Colonic mucosa (tissue), 4 donors: Measurements from ENCODE around the gene CPT1C. TPM values are rescaled to one million over a fixed set of nuclear protein-coding genes. Genes with fewer than 3 reads are reported as not detected.

Experiments used
- DNase-seq: peaks from one replicate; pipeline ENCODE4 v3.0.0-alpha.2; 2020
- H3K27ac ChIP-seq: fragments of 200-600 bp; one replicate; pipeline ENCODE4 v1.8.0; 2021
- H3K27me3 ChIP-seq: fragments of 200-600 bp; one replicate; pipeline ENCODE4 v1.8.0; 2021
- H3K36me3 ChIP-seq: fragments of 200-600 bp; one replicate; pipeline ENCODE4 v1.8.0; 2021
- H3K4me1 ChIP-seq: fragments of 200-600 bp; one replicate; pipeline ENCODE4 v1.8.0; 2021; ENCODE audit warnings: mild to moderate bottlenecking
- H3K4me3 ChIP-seq: fragments of 200-600 bp; one replicate; pipeline ENCODE4 v1.8.0; 2021
- H3K9ac ChIP-seq, 2 donors: one replicate each; pipeline ENCODE4 v1.7.0; 2013; ENCODE audit warnings: control low read depth in 2 of 2, low read depth in 2 of 2, low read length in 2 of 2
- H3K9me3 ChIP-seq: fragments of 200-600 bp; one replicate; pipeline ENCODE4 v1.8.0; 2021
- intact Hi-C: fragments of 100-400 bp; cut with DNase I; formaldehyde crosslinking; loops from one replicate; pipeline ENCODE4 v1.14.1; 2022
- total RNA-seq, 2 donors: library from RNA; stranded (reverse); fragmentation: NEBNext Ultra II Directional in 1 of 2; extraction: Animal tissue kit (Norgen Biotek cat#: 25700) in 1 of 2; gene quantifications; one replicate each; pipeline ENCODE4 v1.2.1, GENCODE V29; 2021
- TF ChIP-seq, protein P1 (sequence below): fragments of 200-600 bp; IDR thresholded peaks from one replicate; pipeline ENCODE4 v1.8.0; 2022; ENCODE audit warnings: antibody characterized with exemption, mild to moderate bottlenecking
- donor health status: healthy.
- donor health status: DM: no; HTN: no; CAD: no.
- donor health status: DM: no; HTN: no; CAD: no.

Gene CPT1C
- total RNA-seq, 2 donors from 2014 or later = 1.2 to 2.0 TPM

DNA sequence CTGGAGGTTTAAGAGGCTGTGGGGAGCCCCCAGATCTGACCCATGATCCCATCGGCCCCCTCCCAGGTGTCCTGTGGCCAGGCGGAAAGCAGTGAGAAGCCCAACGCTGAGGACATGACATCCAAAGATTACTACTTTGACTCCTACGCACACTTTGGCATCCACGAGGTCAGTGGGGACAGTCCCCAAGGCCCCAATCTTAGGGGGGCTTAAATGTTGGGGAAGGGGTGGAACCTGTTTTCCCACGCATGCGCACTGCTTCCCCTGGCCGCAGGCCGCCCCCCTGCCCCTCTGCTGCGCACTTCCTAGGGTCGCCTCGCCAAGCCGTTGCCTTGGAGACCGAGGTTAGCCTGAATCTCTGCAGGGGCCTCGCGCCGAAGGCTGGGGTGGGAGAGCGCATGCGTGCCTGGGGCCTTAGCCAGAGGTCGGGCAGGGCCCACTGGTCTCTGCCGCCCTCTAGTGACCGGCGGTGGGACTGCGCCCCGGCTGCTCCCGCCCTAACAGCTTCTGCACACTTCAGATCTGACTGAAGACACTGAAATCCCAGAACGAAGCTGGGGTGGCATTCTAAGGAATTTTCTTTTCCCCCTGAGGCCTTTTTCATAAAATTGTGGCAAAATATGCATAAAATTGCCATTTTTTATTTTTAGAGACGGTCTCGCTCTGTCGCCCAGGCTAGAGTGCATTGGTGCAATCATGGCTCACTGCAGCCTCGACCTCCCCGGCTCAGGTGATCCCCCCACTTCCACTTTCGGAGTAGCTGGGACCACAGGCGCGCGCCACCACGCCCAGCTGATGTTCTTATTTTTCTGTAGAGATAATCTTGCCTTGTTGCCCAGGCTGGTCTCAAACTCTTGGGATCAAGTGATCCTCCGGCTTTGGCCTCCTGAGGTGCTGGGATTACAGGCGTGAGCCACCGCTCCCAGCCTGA lies 10.2 kb upstream of the CPT1C start:
- H3K4me3 ChIP-seq = peak overlapping the region; percentile 22
- H3K27me3 ChIP-seq = no peaks in the 10 kb centered on the region
- H3K9me3 ChIP-seq = no peaks in the 10 kb centered on the region
- intact Hi-C loops = no loop called here
- TF ChIP-seq, protein P1, sequence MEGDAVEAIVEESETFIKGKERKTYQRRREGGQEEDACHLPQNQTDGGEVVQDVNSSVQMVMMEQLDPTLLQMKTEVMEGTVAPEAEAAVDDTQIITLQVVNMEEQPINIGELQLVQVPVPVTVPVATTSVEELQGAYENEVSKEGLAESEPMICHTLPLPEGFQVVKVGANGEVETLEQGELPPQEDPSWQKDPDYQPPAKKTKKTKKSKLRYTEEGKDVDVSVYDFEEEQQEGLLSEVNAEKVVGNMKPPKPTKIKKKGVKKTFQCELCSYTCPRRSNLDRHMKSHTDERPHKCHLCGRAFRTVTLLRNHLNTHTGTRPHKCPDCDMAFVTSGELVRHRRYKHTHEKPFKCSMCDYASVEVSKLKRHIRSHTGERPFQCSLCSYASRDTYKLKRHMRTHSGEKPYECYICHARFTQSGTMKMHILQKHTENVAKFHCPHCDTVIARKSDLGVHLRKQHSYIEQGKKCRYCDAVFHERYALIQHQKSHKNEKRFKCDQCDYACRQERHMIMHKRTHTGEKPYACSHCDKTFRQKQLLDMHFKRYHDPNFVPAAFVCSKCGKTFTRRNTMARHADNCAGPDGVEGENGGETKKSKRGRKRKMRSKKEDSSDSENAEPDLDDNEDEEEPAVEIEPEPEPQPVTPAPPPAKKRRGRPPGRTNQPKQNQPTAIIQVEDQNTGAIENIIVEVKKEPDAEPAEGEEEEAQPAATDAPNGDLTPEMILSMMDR = peak; percentile 100
- H3K36me3 ChIP-seq = no peaks in the 10 kb centered on the region
- peak overlapping the region; percentile 57 for H3K27ac ChIP-seq
- H3K4me1 ChIP-seq = peaks cover 12% of the 10 kb centered on the region
- DNase-seq = peak; percentile 92
- peak overlapping the region in 1 of 2 donors; percentile 44 for H3K9ac ChIP-seq

DNA sequence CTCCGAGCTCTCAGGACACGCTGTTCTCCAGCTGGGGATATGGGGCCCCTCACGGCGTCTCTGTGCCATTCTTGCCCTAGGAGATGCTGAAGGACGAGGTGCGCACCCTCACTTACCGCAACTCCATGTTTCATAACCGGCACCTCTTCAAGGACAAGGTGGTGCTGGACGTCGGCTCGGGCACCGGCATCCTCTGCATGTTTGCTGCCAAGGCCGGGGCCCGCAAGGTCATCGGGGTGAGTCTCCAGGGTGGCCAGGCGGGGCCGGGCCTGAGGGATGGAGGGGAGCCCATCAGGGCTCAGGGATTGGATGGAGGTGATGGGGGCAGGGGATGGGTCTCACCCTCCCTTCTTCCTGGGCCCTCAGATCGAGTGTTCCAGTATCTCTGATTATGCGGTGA lies 9.1 kb upstream of the CPT1C start:
- intact Hi-C loops = no loop called here
- H3K4me1 ChIP-seq = peaks cover 12% of the 10 kb centered on the region
- no peak overlapping the region for H3K4me3 ChIP-seq
- TF ChIP-seq, protein P1 = no peak
- H3K27ac ChIP-seq = no peak overlapping the region
- DNase-seq = no peak
- H3K36me3 ChIP-seq = no peaks in the 10 kb centered on the region
- no peak overlapping the region for H3K9ac ChIP-seq
- no peaks in the 10 kb centered on the region for H3K9me3 ChIP-seq
- no peaks in the 10 kb centered on the region for H3K27me3 ChIP-seq

DNA sequence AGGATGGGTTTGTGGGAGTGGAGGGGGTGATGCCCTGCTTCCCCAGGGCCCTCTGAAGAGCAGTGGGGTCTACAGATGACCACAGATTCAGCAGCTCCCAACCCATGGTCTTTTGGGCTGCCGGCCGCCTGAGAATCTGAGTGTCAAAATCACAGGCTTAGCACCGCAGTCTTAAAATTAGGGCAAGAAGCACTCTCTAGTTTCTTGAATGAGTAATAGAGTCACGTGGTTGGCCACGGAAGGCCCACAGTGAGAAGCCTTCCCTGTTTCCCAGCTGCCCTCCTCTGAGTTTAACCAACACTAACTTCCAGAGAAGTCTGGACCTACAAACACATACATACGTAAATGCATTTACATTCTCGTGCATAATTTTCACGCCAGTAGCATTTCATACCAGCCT lies 8.6 kb upstream of the CPT1C start:
- no peaks in the 10 kb centered on the region for H3K36me3 ChIP-seq
- intact Hi-C loops = no loop called here
- H3K9ac ChIP-seq = no peak overlapping the region
- H3K4me1 ChIP-seq = peaks cover 12% of the 10 kb centered on the region
- TF ChIP-seq, protein P1 = no peak
- no peak overlapping the region for H3K27ac ChIP-seq
- no peaks in the 10 kb centered on the region for H3K27me3 ChIP-seq
- H3K4me3 ChIP-seq = no peak overlapping the region
- H3K9me3 ChIP-seq = no peaks in the 10 kb centered on the region
- no peak for DNase-seq

DNA sequence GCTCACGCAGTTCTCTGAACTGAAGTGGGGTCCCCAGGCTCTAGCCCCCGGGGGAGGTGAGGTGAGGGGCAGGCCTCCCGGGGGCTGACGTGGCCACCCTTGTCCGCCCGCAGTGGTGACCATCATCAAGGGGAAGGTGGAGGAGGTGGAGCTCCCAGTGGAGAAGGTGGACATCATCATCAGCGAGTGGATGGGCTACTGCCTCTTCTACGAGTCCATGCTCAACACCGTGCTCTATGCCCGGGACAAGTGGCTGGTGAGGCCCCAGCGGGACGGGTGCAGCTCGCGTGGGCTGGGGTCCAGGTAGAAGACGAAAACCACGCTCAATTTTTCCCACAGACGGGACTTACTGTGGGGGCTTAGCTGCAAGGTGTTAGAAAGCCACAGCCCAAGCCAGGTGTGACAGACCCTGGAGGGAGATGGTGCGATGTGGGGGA lies 7.1 kb upstream of the CPT1C start:
- no peak for DNase-seq
- intact Hi-C loops = no loop called here
- no peak overlapping the region for H3K4me3 ChIP-seq
- TF ChIP-seq, protein P1 = no peak
- H3K9ac ChIP-seq = no peak overlapping the region
- H3K27ac ChIP-seq = no peak overlapping the region
- peaks cover 9% of the 10 kb centered on the region for H3K4me1 ChIP-seq
- no peaks in the 10 kb centered on the region for H3K9me3 ChIP-seq
- no peaks in the 10 kb centered on the region for H3K27me3 ChIP-seq
- no peaks in the 10 kb centered on the region for H3K36me3 ChIP-seq

- no peak overlapping the region for H3K4me3 ChIP-seq
- H3K4me1 ChIP-seq = peaks cover 9% of the 10 kb centered on the region
- no peak overlapping the region for H3K9ac ChIP-seq
- intact Hi-C loops = no loop called here
- H3K27me3 ChIP-seq = no peaks in the 10 kb centered on the region
- H3K9me3 ChIP-seq = no peaks in the 10 kb centered on the region
- TF ChIP-seq, protein P1 = peak; percentile 55
- H3K27ac ChIP-seq = no peak overlapping the region
- no peak for DNase-seq
- H3K36me3 ChIP-seq = no peaks in the 10 kb centered on the region
These were observed 6.5 kb upstream of the CPT1C start for GRCh38 chr19:49684251-49684982.
